DMS 273 (cell line): Measurements from ENCODE around the gene HOXA13.

Experiments
- DNase-seq: peaks from one replicate; lab custom pipeline; 2025; ENCODE audit not compliant: unreplicated experiment; lab: John Stamatoyannopoulos, UW

Gene HOXA13

DNA sequence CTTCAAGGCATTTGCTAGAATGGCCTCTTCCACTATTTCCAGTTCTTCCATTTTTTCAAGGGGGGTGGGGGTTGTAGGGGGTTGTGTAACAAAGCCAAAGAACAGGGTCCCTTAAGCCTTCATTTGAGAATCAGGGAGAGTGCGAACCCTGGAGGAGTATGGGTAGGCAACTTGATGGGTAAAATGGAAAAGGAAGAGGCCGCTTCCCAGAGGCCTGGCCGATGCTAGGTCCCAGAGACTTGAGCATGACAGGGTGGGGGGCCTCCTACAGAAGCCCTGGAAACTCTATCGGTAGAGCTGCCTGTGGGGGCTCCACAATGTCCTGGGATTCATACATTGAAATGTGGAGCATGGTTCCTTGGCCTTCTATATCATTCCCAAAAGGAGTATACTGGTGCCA, 9.1 kb upstream of the HOXA13 start:
- no peak for DNase-seq

GRCh38 chr7:27207348-27207985, 7.6 kb upstream of the HOXA13 start:
- no peak for DNase-seq

- DNase-seq: no peak
These were observed 5.7 kb upstream of the HOXA13 start for GRCh38 chr7:27205325-27206280.

GRCh38 chr7:27204851-27205322, 5.0 kb upstream of the HOXA13 start:
- DNase-seq: peak; percentile 36

GRCh38 chr7:27203964-27204594, 4.2 kb upstream of the HOXA13 start:
- DNase-seq: no peak

GRCh38 chr7:27203365-27203953, 3.6 kb upstream of the HOXA13 start:
- no peak for DNase-seq

- DNase-seq: no peak
These were observed 2.9 kb upstream of the HOXA13 start for GRCh38 chr7:27202862-27203134.

DNA sequence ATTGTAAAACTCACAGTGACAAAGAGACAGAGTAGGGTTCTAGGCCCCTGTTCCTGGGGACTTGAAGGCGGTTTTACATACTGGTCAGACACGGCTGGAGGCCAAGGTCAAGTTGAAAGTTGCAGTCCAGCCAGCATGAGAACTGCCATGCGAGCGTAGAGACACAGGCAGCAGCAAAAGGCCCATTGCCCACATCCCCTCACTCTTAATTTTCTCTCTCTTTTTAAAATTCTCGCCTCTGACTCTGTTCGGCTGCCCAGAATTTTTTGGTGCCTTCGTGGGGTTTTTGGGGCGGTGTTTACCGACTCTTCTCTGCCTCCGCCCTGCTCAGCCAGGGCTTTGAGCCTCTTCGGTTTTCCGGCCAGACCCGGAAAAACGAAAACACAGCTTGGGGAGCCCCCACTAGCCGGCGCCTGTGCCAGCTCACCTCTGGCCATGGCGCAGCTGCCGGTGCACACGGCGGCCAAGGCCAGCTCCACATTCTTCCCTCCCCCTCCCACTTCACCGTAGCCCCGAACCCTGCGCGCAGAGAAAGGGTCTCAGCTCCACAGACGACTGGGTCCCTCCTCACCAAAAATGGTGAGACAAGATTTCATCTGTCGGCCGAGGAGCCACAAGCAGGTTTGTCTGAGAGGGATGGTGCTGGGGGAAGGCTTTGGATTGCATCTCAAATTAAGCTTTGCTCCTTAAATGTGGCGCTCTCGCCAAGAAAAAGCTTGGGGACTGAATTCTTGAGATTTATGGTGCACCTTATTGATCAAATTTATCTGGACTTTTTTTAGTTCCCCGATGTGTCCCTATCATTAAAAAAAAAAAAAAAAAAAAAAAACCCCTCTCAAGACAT, 2.3 kb upstream of the HOXA13 start:
- DNase-seq: no peak

DNA sequence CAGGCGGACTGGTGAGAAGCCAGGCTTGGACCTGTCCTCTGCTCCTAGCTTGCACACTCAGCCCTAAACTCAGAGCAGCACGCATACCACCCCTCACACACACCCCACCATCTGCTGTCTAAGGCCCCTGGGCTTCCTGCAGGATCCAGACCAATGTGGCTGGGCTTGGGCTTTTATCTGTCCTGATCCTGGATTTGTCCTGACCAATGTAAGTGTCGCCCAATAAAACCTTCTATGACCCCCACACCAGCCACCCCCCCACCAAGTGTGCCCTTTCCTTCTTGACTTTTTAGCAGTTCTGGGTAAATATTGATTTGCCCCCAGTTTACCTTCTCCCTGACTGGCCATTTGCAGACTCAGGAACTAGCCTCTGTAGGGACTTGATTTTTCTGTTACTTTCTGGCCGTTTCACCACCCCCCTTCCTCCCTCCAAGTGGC, 1.7 kb upstream of the HOXA13 start:
- no peak for DNase-seq

- DNase-seq: peak; percentile 57
These were observed 1.1 kb upstream of the HOXA13 start for GRCh38 chr7:27200761-27201579.

DNA sequence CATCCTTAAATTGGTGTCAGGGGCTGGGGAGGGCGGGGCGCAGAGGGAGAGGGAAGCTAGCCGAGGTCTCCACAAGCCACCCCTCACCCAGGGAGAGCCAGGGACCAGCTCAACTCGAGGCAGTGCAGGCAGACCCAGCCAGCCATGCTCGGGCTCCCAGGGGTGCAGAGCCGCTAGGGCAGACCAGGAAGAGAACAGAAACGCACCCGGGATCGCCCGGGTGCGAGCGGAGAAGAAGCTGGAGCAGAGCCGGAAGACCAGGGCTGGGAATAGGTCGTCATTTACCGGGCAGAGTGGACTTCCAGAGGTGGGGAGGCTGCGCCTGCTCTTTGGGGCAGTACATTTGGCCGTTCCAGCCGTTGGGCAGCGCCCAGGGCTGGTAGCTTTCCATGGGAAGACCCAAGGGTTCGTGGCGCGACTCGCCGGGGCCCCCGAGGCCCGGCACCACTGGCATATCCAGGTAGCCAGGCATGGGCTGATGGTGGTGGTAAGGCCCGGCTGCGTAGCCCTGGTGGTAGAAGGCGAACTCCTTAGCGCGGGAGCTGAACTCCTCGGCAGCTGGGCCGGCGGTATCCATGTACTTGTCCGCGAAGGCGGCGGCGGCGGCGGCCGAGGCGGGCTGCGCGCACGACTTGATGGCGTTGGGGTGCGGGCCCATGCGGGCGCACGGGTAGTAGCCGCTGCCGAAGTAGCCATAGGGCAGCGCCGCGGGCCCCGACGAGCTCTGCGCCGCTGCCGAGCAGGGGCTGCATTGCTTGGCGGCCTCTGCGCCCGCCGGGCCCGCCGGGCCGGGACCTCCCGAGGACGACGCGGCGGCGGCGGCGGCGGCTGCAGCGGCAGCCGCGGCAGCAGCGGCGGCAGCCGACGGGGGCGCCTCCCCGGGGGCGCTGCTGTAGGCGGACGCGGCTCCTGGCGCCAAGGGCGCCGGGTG, 755 bp downstream of the HOXA13 start:
- peak; percentile 91 for DNase-seq

GRCh38 chr7:27198138-27198841, 1.6 kb downstream of the HOXA13 start:
- no peak for DNase-seq

- no peak for DNase-seq
These were observed 2.5 kb downstream of the HOXA13 start for GRCh38 chr7:27197137-27198042.

DNA sequence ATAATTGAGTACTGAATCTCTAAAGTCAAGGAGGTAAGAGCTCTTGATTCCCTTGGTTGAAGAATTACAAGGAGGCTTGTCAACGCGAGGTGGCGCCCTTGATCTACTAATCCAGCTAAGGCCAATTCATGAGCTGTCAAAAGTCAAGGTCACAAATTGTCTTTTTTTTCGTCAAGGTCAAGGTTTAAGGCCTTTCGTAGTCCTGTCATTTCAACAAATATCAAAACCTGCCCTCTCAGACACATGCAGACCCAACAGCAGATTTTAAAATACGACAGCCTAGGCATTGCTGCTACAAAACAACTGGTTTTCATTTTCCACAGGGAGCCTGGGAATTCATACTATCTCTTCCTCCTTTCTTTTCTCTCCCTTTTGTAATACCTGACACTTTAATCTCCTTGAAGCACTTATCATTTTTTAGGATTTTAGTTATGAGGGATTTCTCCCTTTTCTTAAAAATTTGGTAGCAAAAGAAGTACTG, 3.6 kb downstream of the HOXA13 start:
- DNase-seq: peak; percentile 90

GRCh38 chr7:27194686-27195379, 5.1 kb downstream of the HOXA13 start:
- no peak for DNase-seq

DNA sequence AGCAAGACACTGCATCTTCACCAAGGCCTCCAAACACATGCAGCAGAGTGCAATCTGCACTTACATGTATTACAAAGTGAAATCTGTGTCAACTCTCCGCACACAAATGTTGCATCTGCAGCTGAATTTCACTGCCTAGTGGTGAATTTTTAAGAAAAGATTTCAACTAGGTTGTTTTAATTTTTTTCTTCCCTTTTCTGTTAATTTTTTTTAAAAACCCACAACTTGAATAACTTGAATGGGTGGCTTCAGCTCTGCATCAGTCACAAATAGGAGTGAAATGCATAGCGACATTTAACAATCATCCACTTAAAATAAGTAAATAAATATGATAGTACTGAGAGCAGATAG, 5.9 kb downstream of the HOXA13 start:
- no peak for DNase-seq
